Endodermal cell (in vitro differentiated cells): ENCODE measurements around the gene RAB3IP. TPM values are rescaled to one million over a fixed set of nuclear protein-coding genes. Genes with fewer than 3 reads are reported as not detected.

ENCODE experiments used
- DNase-seq: peaks from one replicate; pipeline ENCODE4 v3.0.0-alpha.2; 2017
- H3K27ac ChIP-seq: 2 replicates; pipeline ENCODE4 v1.5.1; 2013; ENCODE audit warnings: mild to moderate bottlenecking, low read depth, low read length, moderate library complexity
- H3K27me3 ChIP-seq: 2 replicates; pipeline ENCODE4 v1.6.1; 2013; ENCODE audit warnings: mild to moderate bottlenecking, low read length, moderate library complexity; ENCODE audit not compliant: insufficient read depth, control insufficient read depth, poor library complexity, severe bottlenecking
- H3K36me3 ChIP-seq: 2 replicates; pipeline ENCODE4 v1.7.0; 2013; ENCODE audit warnings: mild to moderate bottlenecking, low read length, moderate library complexity; ENCODE audit not compliant: control insufficient read depth, insufficient read depth
- H3K4me1 ChIP-seq: one replicate; pipeline ENCODE4 v1.7.0; 2013; ENCODE audit warnings: low read length; ENCODE audit not compliant: control insufficient read depth, insufficient read depth
- H3K4me3 ChIP-seq: 2 replicates; pipeline ENCODE4 v1.5.1; 2013; ENCODE audit warnings: mild to moderate bottlenecking, low read length, moderate library complexity
- H3K9ac ChIP-seq: 2 replicates; pipeline ENCODE4 v1.6.1; 2013; ENCODE audit warnings: mild to moderate bottlenecking, low read length, moderate library complexity; ENCODE audit not compliant: poor library complexity, severe bottlenecking; ENCODE audit errors: extremely low read depth
- H3K9me3 ChIP-seq: 2 replicates; pipeline ENCODE4 v1.6.1; 2013; ENCODE audit warnings: mild to moderate bottlenecking, low read length, moderate library complexity; ENCODE audit not compliant: control insufficient read depth
- H3K27ac Mint-ChIP-seq: 2 replicates; pipeline ENCODE4 v1.8.0; 2020; ENCODE audit warnings: mixed read lengths
- H3K27me3 Mint-ChIP-seq: 2 replicates; pipeline ENCODE4 v1.8.0; 2021; ENCODE audit warnings: mild to moderate bottlenecking, mixed read lengths; ENCODE audit not compliant: insufficient read depth
- H3K36me3 Mint-ChIP-seq: 2 replicates; pipeline ENCODE4 v1.8.0; 2020; ENCODE audit warnings: low read depth, mixed read lengths
- H3K4me1 Mint-ChIP-seq: 2 replicates; pipeline ENCODE4 v1.8.0; 2020; ENCODE audit warnings: mixed read lengths
- H3K4me3 Mint-ChIP-seq: 2 replicates; pipeline ENCODE4 v1.8.0; 2020; ENCODE audit warnings: mild to moderate bottlenecking, moderate library complexity, mixed read lengths
- H3K9me3 Mint-ChIP-seq: 2 replicates; pipeline ENCODE4 v1.8.0; 2020; ENCODE audit warnings: mild to moderate bottlenecking, mixed read lengths
- WGBS, 2 experiments: methylation state at CpG; one replicate each; pipeline versions ENCODE4 v1.1.5 to v1.1.7; 2013; ENCODE audit warnings: missing lambda C conversion rate in 2 of 2, mixed read lengths in 1 of 2; ENCODE audit not compliant: insufficient coverage in 1 of 2, insufficient read length in 1 of 2; 5-methylcytosine and 5-hydroxymethylcytosine counted together
- total RNA-seq, 2 donors: library from RNA; stranded (reverse); fragmentation: NEBNext Ultra II Directional in 1 of 2; extraction: Animal tissue kit (Norgen Biotek cat#: 25700) in 1 of 2; gene quantifications; 2 replicates in 1 of 2; 3 replicates in 1 of 2; pipeline ENCODE4 v1.2.1, GENCODE V29; 2021
- TF ChIP-seq, protein P1 (sequence below): fragments of 200-600 bp; sonication (generic); conservative IDR thresholded peaks from 2 replicates; pipeline ENCODE4 v1.5.0; 2021; ENCODE audit warnings: antibody characterized with exemption, mild to moderate bottlenecking

The RAB3IP gene
- total RNA-seq, 2 donors from 2014 or later = 48.3 to 52.8 TPM

DNA sequence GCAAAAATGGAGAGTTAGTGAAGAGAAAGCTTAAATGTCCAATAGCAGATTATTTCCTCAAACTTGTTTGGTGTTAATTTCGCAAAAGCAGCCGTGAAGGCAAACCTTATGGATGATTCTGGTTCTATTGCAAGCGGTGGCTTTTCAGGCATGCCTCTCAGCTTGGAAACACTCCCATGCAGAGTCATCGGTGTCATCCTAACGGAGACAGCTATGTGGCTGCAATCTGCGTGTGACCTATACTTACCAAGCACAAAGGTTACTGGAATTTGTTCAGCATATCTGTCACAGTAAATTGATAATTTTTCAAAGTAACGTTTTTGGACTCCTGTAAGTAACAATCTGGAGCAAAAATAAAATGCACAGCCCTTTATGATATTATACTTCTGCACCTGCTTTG, 44.5 kb upstream of the RAB3IP start:
- H3K4me3 Mint-ChIP-seq = no peak overlapping the region
- Histone ChIP-seq H3K4me3 (no peak overlapping the region), H3K9ac (no peak overlapping the region), H3K9me3 (no peaks in the 10 kb centered on the region), H3K36me3 (no peaks in the 10 kb centered on the region), H3K27me3 (no peaks in the 10 kb centered on the region), H3K4me1 (peaks cover 3% of the 10 kb centered on the region), H3K27ac (no peak overlapping the region)
- H3K27ac Mint-ChIP-seq = no peak overlapping the region
- no peaks in the 10 kb centered on the region for H3K27me3 Mint-ChIP-seq
- no peaks in the 10 kb centered on the region for H3K9me3 Mint-ChIP-seq
- 83% methylated on average over 7 of the region's 7 CpGs for WGBS, 2 experiments
- H3K4me1 Mint-ChIP-seq = peaks cover 14% of the 10 kb centered on the region
- TF ChIP-seq, protein P1, sequence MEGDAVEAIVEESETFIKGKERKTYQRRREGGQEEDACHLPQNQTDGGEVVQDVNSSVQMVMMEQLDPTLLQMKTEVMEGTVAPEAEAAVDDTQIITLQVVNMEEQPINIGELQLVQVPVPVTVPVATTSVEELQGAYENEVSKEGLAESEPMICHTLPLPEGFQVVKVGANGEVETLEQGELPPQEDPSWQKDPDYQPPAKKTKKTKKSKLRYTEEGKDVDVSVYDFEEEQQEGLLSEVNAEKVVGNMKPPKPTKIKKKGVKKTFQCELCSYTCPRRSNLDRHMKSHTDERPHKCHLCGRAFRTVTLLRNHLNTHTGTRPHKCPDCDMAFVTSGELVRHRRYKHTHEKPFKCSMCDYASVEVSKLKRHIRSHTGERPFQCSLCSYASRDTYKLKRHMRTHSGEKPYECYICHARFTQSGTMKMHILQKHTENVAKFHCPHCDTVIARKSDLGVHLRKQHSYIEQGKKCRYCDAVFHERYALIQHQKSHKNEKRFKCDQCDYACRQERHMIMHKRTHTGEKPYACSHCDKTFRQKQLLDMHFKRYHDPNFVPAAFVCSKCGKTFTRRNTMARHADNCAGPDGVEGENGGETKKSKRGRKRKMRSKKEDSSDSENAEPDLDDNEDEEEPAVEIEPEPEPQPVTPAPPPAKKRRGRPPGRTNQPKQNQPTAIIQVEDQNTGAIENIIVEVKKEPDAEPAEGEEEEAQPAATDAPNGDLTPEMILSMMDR = no peak
- H3K36me3 Mint-ChIP-seq = no peaks in the 10 kb centered on the region
- DNase-seq = no peak

DNA sequence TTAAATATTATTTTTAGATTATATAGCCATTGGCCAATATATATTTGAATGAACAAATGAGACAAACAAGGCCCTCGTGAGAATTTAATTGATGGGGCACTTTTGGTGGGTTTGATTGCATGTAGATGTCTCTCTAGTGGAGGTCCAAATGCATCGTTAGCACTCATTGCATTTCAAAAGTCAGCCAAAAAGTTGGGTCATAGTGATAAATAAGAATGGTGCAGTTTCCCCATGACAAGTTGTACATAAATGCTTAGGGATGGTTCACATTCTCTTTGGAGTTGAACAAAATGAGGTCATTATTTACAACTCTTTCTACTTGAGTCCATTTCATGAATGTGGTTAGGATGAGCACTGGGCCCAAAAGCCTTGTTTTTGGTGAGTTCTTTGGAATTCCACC, 40.6 kb upstream of the RAB3IP start:
- H3K4me3 Mint-ChIP-seq = no peak overlapping the region
- no peak overlapping the region for H3K4me3 ChIP-seq
- H3K9ac ChIP-seq = no peak overlapping the region
- no peak for DNase-seq
- H3K4me1 Mint-ChIP-seq = peaks cover 5% of the 10 kb centered on the region
- no peaks in the 10 kb centered on the region for H3K9me3 Mint-ChIP-seq
- H3K27me3 Mint-ChIP-seq = no peaks in the 10 kb centered on the region
- no peaks in the 10 kb centered on the region for H3K9me3 ChIP-seq
- TF ChIP-seq, protein P1 = no peak
- no peaks in the 10 kb centered on the region for H3K36me3 Mint-ChIP-seq
- H3K27me3 ChIP-seq = no peaks in the 10 kb centered on the region
- peaks cover 3% of the 10 kb centered on the region for H3K4me1 ChIP-seq
- 89% methylated on average over 2 of the region's 2 CpGs; no CpG with 5 or more reads in 1 of the 2 experiments for WGBS, 2 experiments
- no peak overlapping the region for H3K27ac ChIP-seq
- no peaks in the 10 kb centered on the region for H3K36me3 ChIP-seq
- no peak overlapping the region for H3K27ac Mint-ChIP-seq

- Histone ChIP-seq H3K9me3 (no peaks in the 10 kb centered on the region), H3K27me3 (no peaks in the 10 kb centered on the region), H3K4me3 (no peak within 1 kb of the TSS), H3K27ac (no peak within 1 kb of the TSS), H3K4me1 (peaks cover 3% of the 10 kb centered on the region), H3K9ac (no peak within 1 kb of the TSS), H3K36me3 (no peaks in the 10 kb centered on the region)
- Mint-ChIP-seq H3K9me3 (no peaks in the 10 kb centered on the region), H3K36me3 (no peaks in the 10 kb centered on the region), H3K27me3 (no peaks in the 10 kb centered on the region), H3K4me1 (peaks cover 5% of the 10 kb centered on the region), H3K4me3 (no peak within 1 kb of the TSS), H3K27ac (no peak within 1 kb of the TSS)
- no peak for DNase-seq
- TF ChIP-seq, protein P1 = no peak
- WGBS, 2 experiments = 90 to 96% methylated on average over 9 to 12 of the region's 12 CpGs
Observed at GRCh38 chr12:69698769-69699540, 39.7 kb upstream of the RAB3IP start, which contains the start of gene BEST3. TSS of gene BEST3 (minus strand) at chr12:69699303. CDS start at chr12:69697798, 1,505 bp downstream.
